SK-N-MC (cell line): ENCODE measurements around the gene TFCP2.

Experiments
- EZH2 ChIP-seq: fragments of 200-600 bp; sonication (generic); IDR thresholded peaks from one replicate; pipeline ENCODE4 v1.6.1; 2017; ENCODE audit warnings: antibody characterized with exemption
- POLR2AphosphoS5 ChIP-seq: IDR thresholded peaks from 2 replicates; pipeline ENCODE4 v1.6.1; 2012; ENCODE audit warnings: mild to moderate bottlenecking, low read depth, low read length, borderline replicate concordance

GRCh38 chr12:51126297-51126696, 46.6 kb downstream of the TFCP2 start:
- no peak for TF ChIP-seq EZH2
- no peak for TF ChIP-seq POLR2AphosphoS5
